Endodermal cell (in vitro differentiated cells): Measurements from ENCODE around the gene ZAR1L. TPM values are rescaled to one million over a fixed set of nuclear protein-coding genes. Genes with fewer than 3 reads are reported as not detected.

Experiments used
- DNase-seq: peaks from one replicate; pipeline ENCODE4 v3.0.0-alpha.2; 2017
- H3K27ac ChIP-seq: 2 replicates; pipeline ENCODE4 v1.5.1; 2013; ENCODE audit warnings: mild to moderate bottlenecking, low read depth, low read length, moderate library complexity
- H3K27me3 ChIP-seq: 2 replicates; pipeline ENCODE4 v1.6.1; 2013; ENCODE audit warnings: mild to moderate bottlenecking, low read length, moderate library complexity; ENCODE audit not compliant: insufficient read depth, control insufficient read depth, poor library complexity, severe bottlenecking
- H3K36me3 ChIP-seq: 2 replicates; pipeline ENCODE4 v1.7.0; 2013; ENCODE audit warnings: mild to moderate bottlenecking, low read length, moderate library complexity; ENCODE audit not compliant: control insufficient read depth, insufficient read depth
- H3K4me1 ChIP-seq: one replicate; pipeline ENCODE4 v1.7.0; 2013; ENCODE audit warnings: low read length; ENCODE audit not compliant: control insufficient read depth, insufficient read depth
- H3K4me3 ChIP-seq: 2 replicates; pipeline ENCODE4 v1.5.1; 2013; ENCODE audit warnings: mild to moderate bottlenecking, low read length, moderate library complexity
- H3K9ac ChIP-seq: 2 replicates; pipeline ENCODE4 v1.6.1; 2013; ENCODE audit warnings: mild to moderate bottlenecking, low read length, moderate library complexity; ENCODE audit not compliant: poor library complexity, severe bottlenecking; ENCODE audit errors: extremely low read depth
- H3K9me3 ChIP-seq: 2 replicates; pipeline ENCODE4 v1.6.1; 2013; ENCODE audit warnings: mild to moderate bottlenecking, low read length, moderate library complexity; ENCODE audit not compliant: control insufficient read depth
- H3K27ac Mint-ChIP-seq: 2 replicates; pipeline ENCODE4 v1.8.0; 2020; ENCODE audit warnings: mixed read lengths
- H3K27me3 Mint-ChIP-seq: 2 replicates; pipeline ENCODE4 v1.8.0; 2021; ENCODE audit warnings: mild to moderate bottlenecking, mixed read lengths; ENCODE audit not compliant: insufficient read depth
- H3K36me3 Mint-ChIP-seq: 2 replicates; pipeline ENCODE4 v1.8.0; 2020; ENCODE audit warnings: low read depth, mixed read lengths
- H3K4me1 Mint-ChIP-seq: 2 replicates; pipeline ENCODE4 v1.8.0; 2020; ENCODE audit warnings: mixed read lengths
- H3K4me3 Mint-ChIP-seq: 2 replicates; pipeline ENCODE4 v1.8.0; 2020; ENCODE audit warnings: mild to moderate bottlenecking, moderate library complexity, mixed read lengths
- H3K9me3 Mint-ChIP-seq: 2 replicates; pipeline ENCODE4 v1.8.0; 2020; ENCODE audit warnings: mild to moderate bottlenecking, mixed read lengths
- WGBS, 2 experiments: methylation state at CpG; one replicate each; pipeline versions ENCODE4 v1.1.5 to v1.1.7; 2013; ENCODE audit warnings: missing lambda C conversion rate in 2 of 2, mixed read lengths in 1 of 2; ENCODE audit not compliant: insufficient coverage in 1 of 2, insufficient read length in 1 of 2; 5-methylcytosine and 5-hydroxymethylcytosine counted together
- total RNA-seq, 2 donors: library from RNA; stranded (reverse); fragmentation: NEBNext Ultra II Directional in 1 of 2; extraction: Animal tissue kit (Norgen Biotek cat#: 25700) in 1 of 2; gene quantifications; 2 replicates in 1 of 2; 3 replicates in 1 of 2; pipeline ENCODE4 v1.2.1, GENCODE V29; 2021
- TF ChIP-seq, protein P1 (sequence below): fragments of 200-600 bp; sonication (generic); conservative IDR thresholded peaks from 2 replicates; pipeline ENCODE4 v1.5.0; 2021; ENCODE audit warnings: antibody characterized with exemption, mild to moderate bottlenecking

ZAR1L gene
- total RNA-seq, 2 donors from 2014 or later = 0.24 to 0.31 TPM

DNA sequence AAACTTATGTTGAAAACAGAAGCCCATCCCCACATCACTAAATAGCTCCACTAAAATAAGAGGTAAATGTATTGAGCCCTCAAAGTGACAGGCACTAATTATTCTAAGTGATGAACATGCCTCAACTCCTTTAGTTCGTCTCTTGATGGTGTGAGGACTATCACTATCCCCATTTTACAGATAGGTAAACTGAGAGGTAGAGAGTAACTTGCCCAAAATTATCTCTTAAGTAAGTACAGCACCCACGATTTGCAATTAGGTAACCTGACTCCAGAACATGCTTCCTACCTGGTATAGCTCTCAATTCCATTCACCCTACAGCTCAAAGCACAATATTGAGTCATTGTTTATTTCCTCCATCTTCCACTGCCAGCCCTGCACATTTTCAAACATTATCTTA, 12.7 kb downstream of the ZAR1L start:
- 78 to 82% methylated on average over 1 to 2 of the region's 2 CpGs for WGBS, 2 experiments

DNA sequence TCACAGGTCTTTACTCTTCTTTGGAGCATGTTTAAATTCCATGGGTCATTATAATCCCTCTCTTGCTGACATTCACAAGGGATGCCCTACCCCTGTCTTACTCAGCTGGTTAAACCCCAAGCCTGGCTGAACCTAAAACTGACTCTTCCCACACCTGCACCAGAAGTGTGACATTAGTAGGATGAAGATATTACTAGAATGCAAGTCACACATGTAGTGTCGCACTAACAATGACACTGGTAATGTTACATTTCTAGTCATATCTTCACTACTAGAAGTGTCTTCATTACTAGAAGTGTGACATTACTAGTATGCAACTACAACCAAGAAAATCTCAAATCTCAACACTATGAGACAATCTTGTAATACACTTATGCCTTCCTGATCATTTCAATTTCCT, 14.2 kb downstream of the ZAR1L start:
- H3K9me3 Mint-ChIP-seq = no peaks in the 10 kb centered on the region
- DNase-seq = no peak
- no peak overlapping the region for H3K27ac ChIP-seq
- TF ChIP-seq, protein P1, sequence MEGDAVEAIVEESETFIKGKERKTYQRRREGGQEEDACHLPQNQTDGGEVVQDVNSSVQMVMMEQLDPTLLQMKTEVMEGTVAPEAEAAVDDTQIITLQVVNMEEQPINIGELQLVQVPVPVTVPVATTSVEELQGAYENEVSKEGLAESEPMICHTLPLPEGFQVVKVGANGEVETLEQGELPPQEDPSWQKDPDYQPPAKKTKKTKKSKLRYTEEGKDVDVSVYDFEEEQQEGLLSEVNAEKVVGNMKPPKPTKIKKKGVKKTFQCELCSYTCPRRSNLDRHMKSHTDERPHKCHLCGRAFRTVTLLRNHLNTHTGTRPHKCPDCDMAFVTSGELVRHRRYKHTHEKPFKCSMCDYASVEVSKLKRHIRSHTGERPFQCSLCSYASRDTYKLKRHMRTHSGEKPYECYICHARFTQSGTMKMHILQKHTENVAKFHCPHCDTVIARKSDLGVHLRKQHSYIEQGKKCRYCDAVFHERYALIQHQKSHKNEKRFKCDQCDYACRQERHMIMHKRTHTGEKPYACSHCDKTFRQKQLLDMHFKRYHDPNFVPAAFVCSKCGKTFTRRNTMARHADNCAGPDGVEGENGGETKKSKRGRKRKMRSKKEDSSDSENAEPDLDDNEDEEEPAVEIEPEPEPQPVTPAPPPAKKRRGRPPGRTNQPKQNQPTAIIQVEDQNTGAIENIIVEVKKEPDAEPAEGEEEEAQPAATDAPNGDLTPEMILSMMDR = no peak
- no peaks in the 10 kb centered on the region for H3K4me1 ChIP-seq
- 100% methylated on average over 1 of the region's 1 CpG for WGBS, 2 experiments
- H3K4me3 ChIP-seq = no peak overlapping the region
- no peak overlapping the region for H3K9ac ChIP-seq
- H3K27ac Mint-ChIP-seq = no peak overlapping the region
- no peaks in the 10 kb centered on the region for H3K36me3 Mint-ChIP-seq
- no peak overlapping the region for H3K4me3 Mint-ChIP-seq
- no peaks in the 10 kb centered on the region for H3K36me3 ChIP-seq
- H3K27me3 ChIP-seq = no peaks in the 10 kb centered on the region
- no peaks in the 10 kb centered on the region for H3K9me3 ChIP-seq
- peaks cover 1% of the 10 kb centered on the region for H3K4me1 Mint-ChIP-seq
- no peaks in the 10 kb centered on the region for H3K27me3 Mint-ChIP-seq

More for the DNA sequence above, 12.7 kb downstream of the ZAR1L start:
- no peak for DNase-seq
- no peaks in the 10 kb centered on the region for H3K36me3 Mint-ChIP-seq
- peaks cover 1% of the 10 kb centered on the region for H3K4me1 Mint-ChIP-seq
- Histone ChIP-seq H3K4me3 (no peak overlapping the region), H3K27ac (no peak overlapping the region), H3K4me1 (no peaks in the 10 kb centered on the region), H3K36me3 (no peaks in the 10 kb centered on the region), H3K27me3 (no peaks in the 10 kb centered on the region), H3K9me3 (no peaks in the 10 kb centered on the region), H3K9ac (no peak overlapping the region)
- H3K27me3 Mint-ChIP-seq = no peaks in the 10 kb centered on the region
- H3K9me3 Mint-ChIP-seq = no peaks in the 10 kb centered on the region
- no peak overlapping the region for H3K27ac Mint-ChIP-seq
- no peak overlapping the region for H3K4me3 Mint-ChIP-seq
- TF ChIP-seq, protein P1 = no peak

DNA sequence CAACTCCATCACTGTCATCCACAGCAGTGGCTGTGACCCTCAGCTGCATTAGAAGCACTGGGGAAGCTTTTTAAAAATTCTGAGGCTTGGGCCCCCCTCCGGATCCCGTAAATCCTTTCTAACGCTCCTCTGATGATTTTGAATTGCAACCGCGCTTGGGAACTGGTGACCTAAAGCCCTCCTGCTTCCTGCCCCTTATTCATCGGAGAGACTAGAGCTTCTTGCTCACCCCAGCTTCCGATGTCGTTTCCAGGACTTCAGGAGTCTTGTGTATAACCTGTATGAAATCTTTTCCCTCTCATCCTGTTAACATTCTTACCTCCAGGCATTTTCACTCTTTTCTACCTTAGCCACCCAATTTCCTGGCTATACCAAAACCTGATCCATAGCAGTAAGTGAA, 14.8 kb downstream of the ZAR1L start:
- Mint-ChIP-seq H3K4me3 (no peak overlapping the region), H3K4me1 (peaks cover 1% of the 10 kb centered on the region), H3K27me3 (no peaks in the 10 kb centered on the region), H3K36me3 (no peaks in the 10 kb centered on the region), H3K9me3 (no peaks in the 10 kb centered on the region), H3K27ac (no peak overlapping the region)
- H3K27ac ChIP-seq = no peak overlapping the region
- no peak overlapping the region for H3K9ac ChIP-seq
- H3K27me3 ChIP-seq = no peaks in the 10 kb centered on the region
- H3K9me3 ChIP-seq = no peaks in the 10 kb centered on the region
- TF ChIP-seq, protein P1 = no peak
- H3K4me1 ChIP-seq = no peaks in the 10 kb centered on the region
- 76 to 83% methylated on average over 8 of the region's 8 CpGs for WGBS, 2 experiments
- H3K4me3 ChIP-seq = no peak overlapping the region
- no peaks in the 10 kb centered on the region for H3K36me3 ChIP-seq
- DNase-seq = no peak
